NCI-H82 treated with DMSO at 0.1 percent for 48 hours (cell line): ENCODE measurements around the gene PRCC.
"Not testable (repeated sequence)": the region's sequence is repeated elsewhere in the genome, so short reads cannot be mapped to it uniquely, and the experiment has no call there.

Experiments
- DNase-seq: peaks from one replicate; lab custom pipeline; 2025; ENCODE audit not compliant: unreplicated experiment; lab: John Stamatoyannopoulos, UW

The PRCC gene

GRCh38 chr1:156744344-156744743 is 23.0 kb upstream of the PRCC start:
- DNase-seq: no peak

- DNase-seq: no peak
Observed at GRCh38 chr1:156744786-156745419, 22.4 kb upstream of the PRCC start.

DNA sequence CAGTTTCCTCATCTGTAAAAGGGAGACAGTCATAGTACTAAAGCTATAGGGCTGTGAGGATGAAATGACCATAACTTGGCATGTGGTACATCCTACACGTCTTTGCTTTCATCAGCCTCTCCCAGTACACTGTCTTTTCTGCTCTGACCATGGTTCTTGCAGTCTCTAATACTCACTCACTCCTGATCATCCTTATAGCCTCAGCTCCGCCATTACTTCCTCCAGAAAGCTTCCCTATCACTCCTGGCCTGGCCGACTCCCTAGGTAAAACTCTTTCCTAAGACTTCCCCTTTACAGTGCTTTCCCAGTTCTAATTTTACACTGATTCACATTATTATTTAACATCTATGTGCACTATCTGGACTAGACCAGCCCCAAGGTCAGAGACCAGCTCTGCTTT is 21.5 kb upstream of the PRCC start:
- no peak for DNase-seq

- DNase-seq: no peak
Observed at GRCh38 chr1:156746406-156746727, 21.0 kb upstream of the PRCC start.

DNA sequence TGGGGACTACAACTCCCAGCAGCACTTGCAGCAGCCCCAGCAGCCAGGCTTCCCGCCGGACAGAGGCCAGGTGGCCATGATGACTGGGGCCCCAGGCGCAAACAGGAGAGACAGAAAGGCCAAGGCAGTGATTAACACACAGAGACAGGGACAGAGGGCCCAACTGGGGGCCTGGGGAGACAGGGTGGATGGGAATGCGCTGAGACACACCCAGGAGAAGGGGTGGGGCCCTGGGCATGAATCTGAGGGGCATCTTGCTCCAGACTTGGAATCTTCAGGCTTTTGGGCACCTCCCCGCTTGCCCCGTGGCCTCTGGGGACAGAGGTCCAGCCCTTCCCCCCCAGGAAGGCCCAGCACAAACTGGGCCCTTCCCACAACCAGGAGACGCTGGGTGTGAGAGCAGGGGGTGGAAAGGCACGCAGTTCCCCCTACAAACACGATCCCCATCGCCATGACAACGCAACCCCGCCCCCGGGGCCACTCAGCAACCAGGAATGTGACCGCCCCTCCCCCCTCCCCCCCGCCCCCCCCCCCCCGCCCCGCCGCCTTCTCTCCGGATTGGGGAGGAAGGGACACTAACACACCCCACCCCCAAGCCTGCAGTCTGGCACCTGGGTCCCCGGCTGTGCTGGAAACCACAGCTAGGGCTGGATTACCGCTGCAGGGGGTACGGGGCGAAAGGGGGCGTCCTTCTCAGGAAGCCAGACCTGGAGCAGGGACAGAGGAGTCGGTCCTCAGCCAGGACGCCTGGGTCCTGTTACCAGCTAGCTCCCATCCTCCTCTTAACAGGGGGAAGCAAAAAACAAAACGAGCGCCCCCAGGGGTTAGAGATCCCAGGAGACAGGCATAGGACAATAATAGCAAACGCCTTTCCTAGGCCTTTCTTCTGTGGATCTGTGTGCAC is 20.4 kb upstream of the PRCC start:
- DNase-seq: peak; percentile 81

DNA sequence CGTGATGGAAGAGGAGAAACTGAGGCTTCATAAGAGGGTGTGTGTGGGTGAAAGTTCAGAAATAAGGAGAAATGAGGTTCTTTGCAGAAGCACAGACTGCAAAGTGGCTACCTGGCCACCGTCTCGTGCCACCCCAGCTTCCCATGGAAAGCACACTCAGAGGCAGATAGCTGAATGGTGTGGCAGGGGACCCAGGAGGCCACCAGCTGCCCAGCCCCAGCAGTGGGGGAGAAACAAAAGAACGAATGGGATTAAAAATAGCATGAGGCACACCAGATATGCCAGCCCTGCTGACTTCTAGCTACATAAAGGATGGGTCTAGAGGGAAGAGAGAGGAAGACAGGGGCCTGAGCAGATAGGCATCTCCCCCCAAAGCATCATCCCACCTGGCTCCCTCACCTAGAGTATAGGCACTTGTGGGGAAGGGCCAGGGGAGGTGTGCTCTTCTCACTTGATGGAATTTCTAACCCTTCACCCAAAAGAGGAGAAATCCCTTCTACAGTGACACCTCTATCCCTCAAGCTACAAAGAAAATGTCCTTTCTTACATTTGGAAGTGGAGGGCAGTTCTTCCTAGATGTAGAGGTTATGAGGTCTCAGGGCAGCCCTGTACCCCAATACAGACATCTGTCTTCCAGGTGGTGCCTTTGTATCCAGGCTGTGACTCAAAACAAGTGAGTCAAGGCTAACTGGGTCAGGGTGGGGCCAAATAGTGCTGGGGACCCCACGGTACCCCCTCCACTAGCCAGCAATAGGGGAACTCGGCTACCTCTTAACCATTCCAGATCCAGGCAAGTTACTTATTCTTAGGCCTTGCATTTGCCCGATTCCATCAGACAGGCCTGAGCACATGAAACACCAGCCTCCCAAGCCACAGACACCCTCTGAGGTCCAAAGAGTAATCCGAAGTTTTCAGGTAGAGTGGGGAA is 19.3 kb upstream of the PRCC start:
- DNase-seq: peak; percentile 24

DNA sequence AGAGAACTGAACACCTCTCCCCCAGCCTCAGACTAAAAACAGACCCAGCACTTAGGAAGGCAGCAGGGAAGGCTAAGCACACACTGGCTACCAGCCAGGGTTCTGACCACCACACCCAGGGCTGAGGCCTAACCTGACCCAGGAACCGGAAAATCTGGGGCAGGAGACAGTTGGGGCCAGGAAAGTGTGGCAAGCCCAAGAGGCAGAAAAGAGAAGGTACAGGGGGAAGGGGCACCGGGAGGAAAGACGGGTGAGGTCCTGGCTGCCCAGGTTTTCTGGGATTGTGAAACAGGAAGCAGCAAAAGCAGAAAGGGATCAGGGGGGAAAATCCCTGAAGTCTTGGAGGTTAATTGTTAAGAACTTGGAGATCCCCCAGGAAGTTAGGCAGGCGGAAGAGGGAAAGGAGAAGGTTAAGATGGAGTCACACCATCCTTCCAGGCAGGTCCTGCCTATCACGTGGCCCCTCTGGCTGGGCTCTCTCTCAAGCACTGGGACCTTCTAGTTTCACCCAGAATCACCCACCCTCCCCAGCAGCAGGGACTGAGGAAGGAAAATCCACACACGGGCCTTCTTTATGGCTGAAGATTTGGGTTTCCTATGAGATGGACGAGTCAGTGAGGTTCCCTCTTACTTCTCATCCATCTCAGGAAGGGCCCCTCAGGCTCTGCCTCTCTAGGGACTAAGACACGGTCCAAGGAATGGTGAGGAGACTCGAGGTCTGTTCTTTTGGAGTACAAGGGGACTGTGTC is 18.5 kb upstream of the PRCC start:
- DNase-seq: peak; percentile 32

DNA sequence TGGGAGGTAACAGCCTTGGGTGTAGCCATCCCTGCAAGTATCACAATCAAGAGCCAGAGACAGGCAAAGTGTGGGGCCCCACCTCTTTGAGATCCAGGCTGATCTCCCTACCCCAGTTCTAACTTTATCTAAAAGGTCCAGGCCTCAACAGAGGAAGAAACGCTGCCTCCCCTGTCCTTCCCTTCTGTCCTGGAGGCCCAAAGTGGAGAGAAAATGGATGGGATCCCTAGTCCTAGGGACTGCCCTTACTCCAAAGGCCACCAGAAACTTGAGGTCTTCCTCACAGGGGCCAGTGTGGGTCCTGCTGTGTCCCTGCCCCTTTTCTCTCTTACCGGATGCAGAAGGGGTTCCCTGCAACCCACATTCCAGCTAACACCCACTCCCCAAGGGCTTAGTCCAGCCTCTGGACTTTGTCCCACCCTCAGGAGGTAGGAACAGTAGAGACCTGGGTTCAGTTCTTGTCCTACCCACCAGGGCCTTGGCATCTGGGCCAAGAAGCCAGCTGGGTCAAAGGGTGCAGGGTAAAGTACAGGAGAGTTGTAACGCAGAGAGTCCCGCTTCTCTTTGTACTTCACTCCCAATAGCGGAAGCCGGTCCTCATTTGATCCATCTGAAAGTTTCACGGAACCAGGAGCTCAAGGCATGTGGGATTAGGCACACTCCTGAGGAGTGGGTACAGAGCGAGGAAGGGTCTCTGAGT is 17.8 kb upstream of the PRCC start:
- DNase-seq: no peak

GRCh38 chr1:156750191-156750672 is 17.1 kb upstream of the PRCC start:
- DNase-seq: no peak

- no peak for DNase-seq
Observed at GRCh38 chr1:156750711-156751450, 16.5 kb upstream of the PRCC start.

- no peak for DNase-seq
Observed at GRCh38 chr1:156751451-156751756, 15.9 kb upstream of the PRCC start, which contains the start of gene HDGF. TSS of gene HDGF (minus strand) at chr1:156751675. CDS start at chr1:156751429, 246 bp downstream.

DNA sequence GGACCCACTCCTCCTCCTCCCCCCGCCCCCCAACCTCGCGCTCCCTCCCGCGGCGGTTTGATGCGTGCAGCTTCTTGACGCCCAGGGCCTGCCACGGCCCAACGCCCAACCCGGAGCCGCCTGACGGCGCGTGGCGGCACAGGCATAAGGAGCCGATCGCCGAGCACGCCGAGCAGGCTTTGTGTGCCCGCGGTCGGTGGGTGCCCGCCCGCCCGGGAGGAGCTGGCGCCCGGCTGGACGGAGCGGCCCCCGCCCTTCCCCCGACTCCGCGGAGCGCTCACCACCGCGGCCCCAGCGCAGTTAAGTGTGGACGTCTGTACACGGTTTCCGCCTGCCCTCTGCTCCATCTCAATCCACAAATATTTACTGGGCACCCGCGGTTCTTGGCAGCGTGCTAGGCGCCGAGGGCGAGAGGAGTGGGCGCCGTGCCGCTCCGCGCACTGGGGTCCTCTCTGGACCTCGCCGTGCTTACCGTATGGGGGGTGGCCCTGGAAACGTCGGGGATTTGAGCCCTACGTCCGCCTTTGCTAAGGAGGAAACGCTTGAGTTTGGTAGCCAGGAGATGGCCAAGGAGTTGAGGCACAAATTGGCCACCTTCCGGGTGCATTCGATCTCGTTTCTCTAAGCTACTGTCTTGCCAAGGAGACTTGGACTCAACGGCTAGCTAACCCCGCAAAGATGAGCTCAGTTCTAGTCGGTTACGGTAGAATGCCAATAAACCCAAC is 15.4 kb upstream of the PRCC start:
- DNase-seq: peak; percentile 81

GRCh38 chr1:156752843-156753482 is 14.4 kb upstream of the PRCC start:
- DNase-seq: no peak

- peak; percentile 85 for DNase-seq
Observed at GRCh38 chr1:156754219-156754618, 13.1 kb upstream of the PRCC start.

DNA sequence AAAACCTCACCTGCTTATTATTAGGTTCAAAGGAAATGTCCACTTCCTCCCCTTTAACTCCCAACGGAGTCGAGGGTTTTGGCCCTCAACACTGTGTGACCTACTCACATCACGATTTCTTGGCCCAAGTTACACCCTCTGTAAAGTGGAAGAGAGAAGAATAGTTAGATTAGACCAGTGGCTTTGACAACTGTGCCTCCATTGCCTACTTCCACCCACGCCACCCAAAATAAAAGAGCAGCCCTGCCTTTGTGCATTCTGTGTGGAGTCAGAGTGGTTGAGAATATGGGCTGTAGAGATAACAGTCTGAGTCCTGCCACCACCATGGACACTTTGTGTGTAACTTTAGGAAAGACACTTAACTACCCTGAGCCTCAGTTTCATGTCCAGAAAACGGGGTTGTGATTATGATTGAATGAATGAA is 11.8 kb upstream of the PRCC start:
- no peak for DNase-seq

- DNase-seq: no peak
Observed at GRCh38 chr1:156756355-156756754, 11.0 kb upstream of the PRCC start.

DNA sequence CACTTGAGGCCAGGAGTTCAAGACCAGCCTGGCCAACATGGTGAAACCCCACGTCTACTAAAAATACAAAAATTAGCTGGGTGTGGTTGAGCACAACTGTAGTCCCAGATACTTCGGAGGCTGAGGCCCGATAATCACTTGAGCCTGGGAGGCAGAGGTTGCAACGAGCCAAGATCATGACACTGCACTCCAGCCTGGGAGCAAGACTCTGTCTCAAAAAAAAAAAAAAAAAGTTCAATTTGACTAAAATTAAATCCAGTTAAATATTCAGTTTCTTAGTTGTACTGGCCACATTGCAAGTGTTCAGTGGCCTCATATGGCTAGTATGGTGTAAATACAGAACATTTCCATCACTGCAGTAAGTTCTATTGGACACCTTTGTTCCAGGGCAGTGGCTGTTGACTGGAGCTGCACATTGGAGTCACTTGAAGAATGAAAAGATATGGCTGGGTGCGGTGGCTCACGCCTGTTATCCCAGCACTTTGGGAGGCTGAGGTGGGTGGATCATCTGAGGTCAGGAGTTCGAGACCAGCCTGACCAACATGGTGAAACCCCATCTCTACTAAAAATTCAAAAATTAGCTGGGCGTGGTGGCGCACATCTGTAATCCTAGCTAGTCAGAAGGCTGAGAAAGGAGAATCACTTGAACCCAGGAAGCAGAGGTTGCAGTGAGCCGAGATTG is 9.6 kb upstream of the PRCC start:
- DNase-seq: not testable (repeated sequence)
